GM12801 (cell line): Measurements from ENCODE around the gene ELOA.

Source experiments
- TF ChIP-seq, protein P1 (sequence below): IDR thresholded peaks from one replicate; pipeline ENCODE4 v1.5.1; 2011; ENCODE audit warnings: control low read depth; ENCODE audit not compliant: insufficient read length; ENCODE audit errors: extremely low read depth

Gene ELOA

DNA sequence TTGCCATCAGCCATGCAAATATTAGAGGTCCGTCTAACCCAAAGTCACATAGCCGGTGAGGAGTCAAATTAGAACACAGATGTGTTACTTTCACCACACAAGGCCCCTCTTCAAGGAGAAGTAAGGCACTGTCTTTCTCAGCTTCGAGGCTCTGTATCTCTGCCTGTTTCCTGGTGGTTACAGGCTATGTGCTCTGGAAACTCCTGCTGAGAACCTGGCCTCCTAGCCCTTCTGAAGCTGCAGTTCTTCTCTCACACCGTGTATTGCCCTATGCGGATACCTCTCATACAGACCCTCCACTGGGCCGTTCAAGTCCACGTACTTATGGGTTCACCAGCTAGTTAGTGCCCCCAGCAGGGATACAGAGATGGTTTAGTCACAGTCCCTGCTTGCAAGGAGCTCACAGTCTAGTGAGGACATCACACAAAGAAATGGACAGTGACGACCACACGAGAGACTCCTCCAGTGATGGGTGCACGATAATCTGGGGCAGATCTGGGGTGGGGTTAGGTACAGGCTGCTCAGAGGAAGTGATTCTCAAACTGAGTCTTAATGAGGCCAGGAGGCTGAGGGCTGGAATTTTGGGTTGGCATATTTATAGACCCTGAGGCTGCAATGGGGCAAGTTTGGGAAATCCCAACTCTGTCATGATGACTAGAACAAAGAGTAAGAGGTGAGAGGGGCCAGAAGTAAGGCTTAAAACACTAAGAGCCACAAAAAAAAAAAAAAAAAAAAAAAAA lies 22.8 kb upstream of the ELOA start:
- TF ChIP-seq, protein P1, sequence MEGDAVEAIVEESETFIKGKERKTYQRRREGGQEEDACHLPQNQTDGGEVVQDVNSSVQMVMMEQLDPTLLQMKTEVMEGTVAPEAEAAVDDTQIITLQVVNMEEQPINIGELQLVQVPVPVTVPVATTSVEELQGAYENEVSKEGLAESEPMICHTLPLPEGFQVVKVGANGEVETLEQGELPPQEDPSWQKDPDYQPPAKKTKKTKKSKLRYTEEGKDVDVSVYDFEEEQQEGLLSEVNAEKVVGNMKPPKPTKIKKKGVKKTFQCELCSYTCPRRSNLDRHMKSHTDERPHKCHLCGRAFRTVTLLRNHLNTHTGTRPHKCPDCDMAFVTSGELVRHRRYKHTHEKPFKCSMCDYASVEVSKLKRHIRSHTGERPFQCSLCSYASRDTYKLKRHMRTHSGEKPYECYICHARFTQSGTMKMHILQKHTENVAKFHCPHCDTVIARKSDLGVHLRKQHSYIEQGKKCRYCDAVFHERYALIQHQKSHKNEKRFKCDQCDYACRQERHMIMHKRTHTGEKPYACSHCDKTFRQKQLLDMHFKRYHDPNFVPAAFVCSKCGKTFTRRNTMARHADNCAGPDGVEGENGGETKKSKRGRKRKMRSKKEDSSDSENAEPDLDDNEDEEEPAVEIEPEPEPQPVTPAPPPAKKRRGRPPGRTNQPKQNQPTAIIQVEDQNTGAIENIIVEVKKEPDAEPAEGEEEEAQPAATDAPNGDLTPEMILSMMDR = no peak

DNA sequence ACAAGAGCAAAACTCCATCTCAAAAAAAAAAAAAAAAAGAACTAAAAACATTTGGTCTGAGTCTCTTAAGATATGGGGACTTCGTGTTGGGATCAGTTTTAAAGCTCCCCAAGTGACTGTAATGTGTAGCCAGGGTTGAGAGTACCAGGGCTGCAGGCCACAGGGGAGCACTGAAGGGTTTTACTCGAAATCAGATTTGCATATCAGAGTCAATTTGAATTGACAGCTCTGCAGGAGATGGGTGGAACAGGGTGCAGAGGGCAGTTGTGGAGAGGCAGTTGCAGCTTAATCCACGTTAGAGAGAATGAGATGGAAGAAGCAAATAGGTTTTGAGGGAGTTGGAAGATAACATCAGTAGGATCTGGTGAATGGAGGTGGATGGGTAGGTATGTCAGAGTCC lies 20.6 kb upstream of the ELOA start:
- TF ChIP-seq, protein P1 = no peak

DNA sequence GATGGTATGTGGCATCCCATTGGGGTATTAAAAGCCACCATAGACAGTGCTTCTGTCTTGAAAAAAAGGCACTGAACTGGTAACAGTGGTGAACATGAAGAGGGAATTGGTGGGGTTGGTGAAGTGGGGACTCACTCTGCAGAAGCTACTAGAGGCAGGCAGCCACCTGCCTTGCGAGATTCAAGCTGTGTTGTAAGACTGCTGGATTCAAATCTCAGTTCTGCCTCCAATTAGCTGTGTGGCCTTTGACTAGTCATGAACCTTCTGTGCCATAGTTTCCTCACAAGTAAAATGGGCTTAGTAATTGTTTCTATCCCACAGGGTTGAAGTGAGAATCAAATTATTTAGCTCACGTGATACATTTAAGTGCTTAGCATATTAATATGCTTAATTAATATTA lies 16.6 kb upstream of the ELOA start:
- TF ChIP-seq, protein P1 = no peak

DNA sequence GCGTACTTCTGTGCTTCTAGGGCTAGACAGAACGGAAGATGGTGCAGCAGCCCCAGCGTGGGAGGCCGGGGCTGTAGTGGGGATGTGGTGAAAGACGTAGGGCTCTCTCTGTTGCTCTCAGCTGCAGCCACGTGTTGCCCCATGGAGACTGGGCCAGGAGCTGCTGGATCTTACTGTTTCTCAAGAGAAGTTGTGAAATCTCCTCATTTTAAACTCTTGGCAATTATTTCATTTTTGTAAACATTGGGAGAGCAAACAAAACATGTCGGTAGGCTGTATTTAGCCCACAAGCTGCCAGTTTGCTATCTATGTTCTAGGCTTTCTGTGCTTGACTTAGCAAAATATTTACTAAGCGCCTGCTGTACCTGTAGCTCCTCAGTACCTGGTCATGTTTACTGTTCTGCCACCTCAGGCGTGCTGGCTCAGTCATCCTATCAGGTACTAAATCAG lies 15.9 kb upstream of the ELOA start:
- TF ChIP-seq, protein P1 = no peak

DNA sequence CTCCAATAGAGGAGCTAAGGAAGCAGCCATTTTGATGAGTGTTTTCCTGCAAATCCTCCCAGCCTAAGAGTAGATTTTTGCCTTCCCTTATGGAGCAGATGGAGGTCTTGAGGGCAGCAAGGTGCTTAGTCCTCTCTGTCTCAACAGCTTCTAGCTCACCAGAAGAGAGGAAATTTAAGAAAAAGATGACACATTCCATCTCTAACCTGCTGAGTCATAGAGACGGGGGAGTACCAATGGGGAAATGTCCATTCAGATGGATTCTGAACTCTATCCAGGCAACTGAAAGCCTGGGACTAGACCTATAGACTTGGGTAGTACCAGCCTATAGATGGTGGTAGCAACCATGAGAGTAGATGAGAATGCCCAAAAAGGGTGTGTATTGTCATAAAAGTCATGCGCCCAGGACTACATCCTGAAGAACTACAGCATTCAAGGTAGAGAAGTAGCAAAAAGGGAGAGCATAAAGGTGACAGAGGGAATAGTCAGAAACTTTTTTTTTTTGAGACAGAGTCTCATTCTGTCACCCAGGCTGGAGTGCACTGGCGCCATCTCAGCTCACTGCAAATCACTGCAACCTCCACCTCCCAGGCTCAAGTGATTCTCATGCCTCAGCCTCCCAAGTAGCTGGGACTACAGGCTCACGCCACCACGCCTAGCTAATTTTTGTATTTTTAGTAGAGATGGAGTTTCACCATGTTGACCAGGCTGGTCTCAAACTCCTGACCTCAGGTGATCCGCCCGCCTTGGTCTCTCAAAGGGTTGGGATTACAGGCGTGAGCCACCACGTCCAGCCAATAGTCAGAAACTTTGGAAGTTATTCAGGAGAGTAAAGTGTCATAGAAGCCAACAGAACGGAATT lies 10.7 kb upstream of the ELOA start:
- TF ChIP-seq, protein P1 = no peak

DNA sequence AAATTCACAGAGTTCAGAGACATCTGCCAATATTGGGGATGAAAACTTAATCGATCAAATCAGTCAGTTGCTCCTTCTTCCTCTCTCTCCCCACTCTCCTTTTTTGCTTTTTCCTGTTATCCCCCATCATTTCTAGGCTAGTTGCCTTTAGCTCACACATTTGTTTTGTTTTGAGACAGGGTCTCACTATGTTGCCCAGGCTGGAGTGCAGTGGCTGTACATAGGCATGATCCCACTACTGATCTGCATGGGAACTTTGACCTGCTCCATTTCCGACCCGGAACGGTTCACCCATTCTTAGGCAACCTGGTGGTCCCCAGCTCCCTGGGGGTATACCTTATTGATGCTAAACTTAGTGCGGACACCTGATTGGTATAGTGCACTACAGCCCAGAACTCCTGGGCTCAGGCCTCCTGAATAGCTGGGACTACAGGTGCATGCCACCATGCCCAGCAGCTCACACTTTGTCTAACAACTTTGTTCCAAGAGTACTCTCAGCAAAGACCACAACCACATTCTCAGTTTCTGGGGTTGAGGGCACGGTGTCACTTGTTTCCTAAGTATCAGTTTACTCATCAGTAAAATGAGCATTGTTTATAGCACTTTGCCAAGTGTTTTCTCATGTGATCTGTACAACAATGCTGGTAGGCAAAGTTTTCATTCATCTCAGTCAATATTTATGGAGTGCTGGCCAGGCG lies 6.7 kb upstream of the ELOA start:
- TF ChIP-seq, protein P1 = no peak

DNA sequence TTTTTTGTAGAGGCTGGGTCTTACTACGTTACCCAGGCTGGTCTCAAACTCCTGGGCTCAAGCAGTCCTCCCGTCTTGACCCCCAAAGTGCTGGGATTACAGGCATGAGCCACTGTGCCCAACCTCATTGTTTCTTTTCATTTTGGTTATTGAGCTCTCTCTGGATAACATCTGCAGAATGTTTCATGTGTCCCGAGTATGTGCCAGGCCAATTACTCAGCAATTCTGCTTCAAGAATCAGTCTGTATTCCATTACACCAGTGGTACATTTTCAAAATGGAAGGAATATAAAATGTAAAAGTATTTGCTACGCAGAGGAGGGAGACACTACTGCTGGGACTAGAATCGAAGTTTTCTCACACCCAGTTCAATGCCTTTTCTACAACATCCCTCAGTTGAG lies 1.7 kb upstream of the ELOA start:
- TF ChIP-seq, protein P1 = no peak
